GM12878 (cell line): ENCODE data around the gene PDCD5. TPM values are rescaled to one million over a fixed set of nuclear protein-coding genes. Genes with fewer than 3 reads are reported as not detected.

ENCODE experiments used
- ATAC-seq: fragments of 200-7000 bp; cut with Tn5 transposase; 3 replicates; pipeline ENCODE4 v1.9.1; 2020; ENCODE audit warnings: mild to moderate bottlenecking, moderate library complexity
- BruUV-seq: library from RNA; stranded (reverse); fragments of 400-500 nt; replicated peaks from 2 replicates; lab custom pipeline; 2021; lab: Mats Ljungman, UMichigan
- CTCF ChIA-PET: fragments of 300-600 bp; sonication (Branson Sonifier 250); formaldehyde crosslinking; extraction: SDS; loops from one replicate; lab custom pipeline; 2021; ENCODE audit warnings: inconsistent platforms; lab: Yijun Ruan, JAX
- POLR2A ChIA-PET: fragments of 350-600 bp; formaldehyde crosslinking; extraction: SDS; loops from one replicate; lab custom pipeline; 2021; ENCODE audit warnings: inconsistent platforms; lab: Charles Lee
- RAD21 ChIA-PET: fragments of 300-600 bp; sonication (Branson Sonifier 250); formaldehyde crosslinking; loops from one replicate; lab custom pipeline; 2023; ENCODE audit warnings: antibody characterized with exemption; ENCODE audit not compliant: unreplicated experiment; lab: Charles Lee
- SMC1A ChIA-PET: fragments of 300-600 bp; sonication (Branson Sonifier 250); formaldehyde crosslinking; loops from one replicate; lab custom pipeline; 2023; ENCODE audit not compliant: unreplicated experiment, uncharacterized antibody; lab: Charles Lee
- DNase-seq: peaks from one replicate; pipeline ENCODE4 v3.0.0-alpha.2; 2011; ENCODE audit warnings: low read depth, low spot score
- FAIRE-seq: peaks from 3 replicates; lab custom pipeline; 2011; peaks lifted over from hg19 to GRCh38; lab: Jason Lieb, UNC
- H2AFZ ChIP-seq: 2 replicates; pipeline ENCODE4 v1.6.0; 2011; ENCODE audit warnings: low read depth, low read length, control low read depth; ENCODE audit not compliant: control insufficient read depth
- H3K27ac ChIP-seq: 2 replicates; pipeline ENCODE4 v1.5.1; 2011; ENCODE audit warnings: control low read depth; ENCODE audit not compliant: control insufficient read depth, insufficient read depth
- H3K27me3 ChIP-seq, 2 experiments: replicated peaks in 1 of 2; 2 replicates each; pipeline versions ENCODE4 v1.6.0 to v1.6.1; 2011; ENCODE audit warnings: low read length in 1 of 2; ENCODE audit not compliant: control insufficient read depth in 2 of 2, insufficient read depth in 2 of 2
- H3K36me3 ChIP-seq, 2 experiments: 2 replicates each; pipeline ENCODE4 v1.5.1; 2011; ENCODE audit warnings: low read length in 1 of 2; ENCODE audit not compliant: control insufficient read depth in 2 of 2, insufficient read depth in 2 of 2
- H3K4me1 ChIP-seq: 2 replicates; pipeline ENCODE4 v1.6.1; 2011; ENCODE audit warnings: mild to moderate bottlenecking, low read length, moderate library complexity, mixed read lengths; ENCODE audit not compliant: control insufficient read depth, insufficient read depth
- H3K4me2 ChIP-seq: 2 replicates; pipeline ENCODE4 v1.6.0; 2011; ENCODE audit warnings: control low read depth; ENCODE audit not compliant: control insufficient read depth, insufficient read depth
- H3K4me3 ChIP-seq: fragments of 200-600 bp; sonication (generic); 2 replicates; pipeline ENCODE4 v1.5.1; 2016
- H3K79me2 ChIP-seq: 2 replicates; pipeline ENCODE4 v1.6.0; 2011; ENCODE audit warnings: low read length; ENCODE audit not compliant: control insufficient read depth, insufficient read depth
- H3K9ac ChIP-seq: 2 replicates; pipeline ENCODE4 v1.8.0; 2011; ENCODE audit warnings: low read length, control low read depth, mixed read lengths; ENCODE audit not compliant: control insufficient read depth, insufficient read depth
- H3K9me3 ChIP-seq: replicated peaks from 3 replicates; pipeline ENCODE4 v1.5.1; 2011; ENCODE audit warnings: mild to moderate bottlenecking, low read length; ENCODE audit not compliant: control insufficient read depth, insufficient read depth
- H4K20me1 ChIP-seq: 2 replicates; pipeline ENCODE4 v1.6.0; 2011; ENCODE audit not compliant: control insufficient read depth, insufficient read depth
- BACH1 ChIP-seq: fragments of 450-650 bp; IDR thresholded peaks from 2 replicates; pipeline ENCODE4 v1.6.1; 2017; ENCODE audit warnings: mild to moderate bottlenecking, borderline replicate concordance
- ETV6 ChIP-seq, 2 experiments: fragments of 450-650 bp in 1 of 2; IDR thresholded peaks in 1 of 2; conservative IDR thresholded peaks in 1 of 2; 2 replicates each; pipeline ENCODE4 v1.6.1; 2014; ENCODE audit warnings: antibody characterized with exemption in 1 of 2, borderline replicate concordance in 1 of 2, low read depth in 1 of 2, mild to moderate bottlenecking in 1 of 2, moderate library complexity in 1 of 2
- HDGF ChIP-seq: fragments of 450-650 bp; IDR thresholded peaks from 2 replicates; pipeline ENCODE4 v1.6.1; 2016; ENCODE audit warnings: antibody characterized with exemption
- JUND ChIP-seq: IDR thresholded peaks from 2 replicates; pipeline ENCODE4 v1.6.1; 2012; ENCODE audit warnings: low read depth, mild to moderate bottlenecking, low read length, improper control_type of control experiment, moderate library complexity
- KLF5 ChIP-seq: fragments of 450-650 bp; IDR thresholded peaks from 2 replicates; pipeline ENCODE4 v1.6.1; 2014; ENCODE audit warnings: mild to moderate bottlenecking; ENCODE audit not compliant: partially characterized antibody
- SMC3 ChIP-seq: IDR thresholded peaks from 2 replicates; pipeline ENCODE4 v1.6.1; 2011; ENCODE audit warnings: low read length, improper control_type of control experiment, borderline replicate concordance
- SPI1 ChIP-seq: IDR thresholded peaks from 2 replicates; pipeline ENCODE4 v1.6.1; 2011; ENCODE audit warnings: low read depth, mild to moderate bottlenecking, low read length, moderate library complexity, borderline replicate concordance; ENCODE audit not compliant: insufficient read depth
- SREBF1 ChIP-seq: IDR thresholded peaks from 2 replicates; pipeline ENCODE4 v1.6.1; 2012; ENCODE audit warnings: mild to moderate bottlenecking, low read length
- ZSCAN29 ChIP-seq: fragments of 450-650 bp; IDR thresholded peaks from 2 replicates; pipeline ENCODE4 v1.6.1; 2017; ENCODE audit warnings: mild to moderate bottlenecking, moderate library complexity
- WGBS: methylation state at CpG from one replicate; pipeline ENCODE4 v1.1.6; 2016; ENCODE audit warnings: low lambda C conversion rate; ENCODE audit not compliant: insufficient replicate concordance, insufficient coverage; ENCODE audit errors: missing lambda C conversion rate; 5-methylcytosine and 5-hydroxymethylcytosine counted together
- in situ Hi-C: fragments of 300-500 bp; cut with MboI; formaldehyde crosslinking; loops from 9 replicates; pipeline ENCODE4 v1.14.3; 2018; ENCODE audit warnings: mixed read lengths
- intact Hi-C: fragments of 100-400 bp; cut with micrococcal nuclease; formaldehyde crosslinking; loops from one replicate; pipeline ENCODE4 v1.14.2; 2022; ENCODE audit not compliant: unreplicated experiment
- polyA plus RNA-seq, 11 experiments: library from polyadenylated mRNA; depleted of rRNA in 4 of 11; unstranded in 6 of 11; stranded (reverse) in 5 of 11; fragments of >200 nt; fragmentation: Nextera tagmentation in 4 of 11; fragmentation: Illumina TruSeq in 1 of 11; extraction: Ambion mirVana in 4 of 11; extraction: Trizol in 1 of 11; gene quantifications; 1 replicate in 1 of 11; 2 replicates in 10 of 11; pipeline versions ENCODE4 v1.2.1 to v1.2.3, GENCODE V29; 2011 to 2016; ENCODE audit warnings: inconsistent platforms in 2 of 11, missing spikeins in 2 of 11, low read depth in 1 of 11
- total RNA-seq, 4 experiments: library from RNA; depleted of rRNA in 3 of 4; stranded (reverse); fragments of >200 nt in 3 of 4; fragmentation: Illumina TruSeq in 1 of 4; extraction: Trizol in 1 of 4; gene quantifications; 2 replicates each; pipeline versions ENCODE4 v1.2.1 to v1.2.3, GENCODE V29; 2013 to 2021
- TF ChIP-seq, protein P1 (sequence below): fragments of 450-650 bp; IDR thresholded peaks from 2 replicates; pipeline ENCODE4 v1.6.1; 2016; ENCODE audit warnings: mild to moderate bottlenecking

Gene PDCD5
- total and polyA plus RNA-seq, 10 of the 15 experiments (the other 5 are each of a cell fraction or from before 2014, with no cell fraction given): 124 to 556 (median 227) TPM

DNA sequence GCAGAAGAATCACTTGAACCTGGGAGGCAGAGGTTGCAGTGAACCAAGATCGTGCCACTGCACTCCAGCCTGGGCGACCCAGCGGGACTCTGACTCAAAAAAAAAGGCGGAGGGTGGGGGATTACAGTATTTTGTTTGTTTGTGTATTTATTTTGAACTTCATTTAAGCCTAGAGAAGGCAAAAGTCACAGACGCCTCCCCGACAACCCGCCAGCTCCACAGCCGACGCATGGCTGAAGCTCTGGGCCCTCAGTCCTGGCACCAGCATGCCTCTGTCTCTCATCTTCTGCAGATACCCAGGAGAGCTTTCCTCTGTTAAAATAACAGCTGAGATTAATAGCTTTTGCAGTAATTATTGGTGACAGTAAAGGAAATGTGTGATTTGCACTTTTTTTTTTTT lies 17.2 kb upstream of the PDCD5 start:
- TF ChIP-seq SREBF1 (no peak), ETV6 (conservative IDR thresholded peaks at IDR 0.05 in 1 of 2, IDR thresholded peaks at IDR 0.05 in 1 of 2; ENCODE audit: borderline replicate concordance in 1 of 2, low read depth in 1 of 2) (no peak), JUND (no peak), ZSCAN29 (no peak), HDGF (no peak), SMC3 (no peak), SPI1 (no peak), BACH1 (no peak), KLF5 (no peak)
- TF ChIP-seq, protein P1, sequence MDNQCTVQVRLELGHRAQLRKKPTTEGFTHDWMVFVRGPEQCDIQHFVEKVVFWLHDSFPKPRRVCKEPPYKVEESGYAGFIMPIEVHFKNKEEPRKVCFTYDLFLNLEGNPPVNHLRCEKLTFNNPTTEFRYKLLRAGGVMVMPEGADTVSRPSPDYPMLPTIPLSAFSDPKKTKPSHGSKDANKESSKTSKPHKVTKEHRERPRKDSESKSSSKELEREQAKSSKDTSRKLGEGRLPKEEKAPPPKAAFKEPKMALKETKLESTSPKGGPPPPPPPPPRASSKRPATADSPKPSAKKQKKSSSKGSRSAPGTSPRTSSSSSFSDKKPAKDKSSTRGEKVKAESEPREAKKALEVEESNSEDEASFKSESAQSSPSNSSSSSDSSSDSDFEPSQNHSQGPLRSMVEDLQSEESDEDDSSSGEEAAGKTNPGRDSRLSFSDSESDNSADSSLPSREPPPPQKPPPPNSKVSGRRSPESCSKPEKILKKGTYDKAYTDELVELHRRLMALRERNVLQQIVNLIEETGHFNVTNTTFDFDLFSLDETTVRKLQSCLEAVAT: no peak
- Histone ChIP-seq H3K4me1 (no peaks in the 10 kb centered on the region), H2AFZ (no peak overlapping the region), H3K9ac (no peak overlapping the region), H3K27ac (no peak overlapping the region), H4K20me1 (no peaks in the 10 kb centered on the region), H3K36me3 (no peaks in the 10 kb centered on the region), H3K27me3 (no peaks in the 10 kb centered on the region), H3K4me3 (no peak overlapping the region), H3K4me2 (no peak overlapping the region), H3K9me3 (no peaks in the 10 kb centered on the region), H3K79me2 (no peaks in the 10 kb centered on the region)
- ChIA-PET POLR2A (no interaction called here), SMC1A (no interaction called here), CTCF (no interaction called here), RAD21 (no interaction called here)
- in situ Hi-C loops: loop anchor here (10.0 kb wide), 1 partner anchor 219 kb away; the partner anchor contains the start of gene ZNF507
- DNase-seq (no peak), ATAC-seq (no peak), FAIRE-seq (no peak)
- no TSS peak for BruUV-seq
- 86% methylated on average over 9 of the region's 9 CpGs for WGBS
- intact Hi-C loops: no loop called here
